Measurements from ENCODE around the gene CDC6. TPM values are rescaled to one million over a fixed set of nuclear protein-coding genes. Genes with fewer than 3 reads are reported as not detected.

CDC6 gene
- total RNA-seq, 1 donor from 2014 or later = 2.3 TPM

Other genes starting within 250 kb of the CDC6 start
- 59.6 TPM for gene MED24, start 233.5 kb upstream of the CDC6 start, total RNA-seq
- 50.1 TPM for gene THRA, start 224.9 kb upstream of the CDC6 start, total RNA-seq
- gene NR1D1, start 187.3 kb upstream of the CDC6 start, total RNA-seq = 20.1 TPM
- 97.7 TPM for gene MSL1, start 165.9 kb upstream of the CDC6 start, total RNA-seq
- gene CASC3, start 147.3 kb upstream of the CDC6 start, total RNA-seq = 101 TPM
- 9.3 TPM for gene RAPGEFL1, start 110.4 kb upstream of the CDC6 start, total RNA-seq
- 42.4 TPM for gene WIPF2, start 68.6 kb upstream of the CDC6 start, total RNA-seq
- 82.6 TPM for gene RARA, start 21.3 kb downstream of the CDC6 start, total RNA-seq
- gene GJD3, start 76.9 kb downstream of the CDC6 start, total RNA-seq = 3.1 TPM
- 6.7 TPM for gene TOP2A, start 130.0 kb downstream of the CDC6 start, total RNA-seq
- gene IGFBP4, start 155.6 kb downstream of the CDC6 start, total RNA-seq = 371 TPM
- gene TNS4, start 213.7 kb downstream of the CDC6 start, total RNA-seq = 0.68 TPM